Endometrium (tissue), 2 donors: ENCODE data around the gene COL28A1.
"Not testable (repeated sequence)": the region's sequence is repeated elsewhere in the genome, so short reads cannot be mapped to it uniquely, and the experiment has no call there.

Experiments
- FAIRE-seq: peaks from 2 replicates; lab custom pipeline; 2012; peaks lifted over from hg19 to GRCh38; lab: Jason Lieb, UNC
- donor health status: control.
- donor health status: control.

COL28A1 gene

DNA sequence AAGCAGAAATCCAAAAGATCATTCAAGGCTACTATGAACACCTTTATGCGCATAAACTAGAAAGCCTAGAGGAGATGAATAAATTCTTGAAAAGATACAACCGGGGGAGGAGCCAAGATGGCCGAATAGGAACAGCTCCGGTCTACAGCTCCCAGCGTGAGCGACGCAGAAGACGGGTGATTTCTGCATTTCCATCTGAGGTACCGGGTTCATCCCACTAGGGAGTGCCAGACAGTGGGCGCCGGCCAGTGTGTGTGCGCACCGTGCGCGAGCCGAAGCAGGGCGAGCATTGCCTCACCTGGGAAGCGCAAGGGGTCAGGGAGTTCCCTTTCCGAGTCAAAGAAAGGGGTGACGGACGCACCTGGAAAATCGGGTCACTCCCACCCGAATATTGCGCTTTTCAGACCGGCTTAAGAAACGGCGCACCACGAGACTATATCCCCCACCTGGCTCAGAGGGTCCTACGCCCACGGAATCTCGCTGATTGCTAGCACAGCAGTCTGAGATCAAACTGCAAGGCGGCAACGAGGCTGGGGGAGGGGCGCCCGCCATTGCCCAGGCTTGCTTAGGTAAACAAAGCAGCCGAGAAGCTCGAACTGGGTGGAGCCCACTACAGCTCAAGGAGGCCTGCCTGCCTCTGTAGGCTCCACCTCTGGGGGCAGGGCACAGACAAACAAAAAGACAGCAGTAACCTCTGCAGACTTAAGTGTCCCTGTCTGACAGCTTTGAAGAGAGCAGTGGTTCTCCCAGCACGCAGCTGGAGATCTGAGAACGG, 70.5 kb downstream of the COL28A1 start:
- FAIRE-seq: not testable (repeated sequence)

- peak; percentile 96 for FAIRE-seq
Measured at GRCh38 chr7:7454000-7454399, 81.7 kb downstream of the COL28A1 start.

GRCh38 chr7:7452652-7453051, 83.0 kb downstream of the COL28A1 start:
- no peak for FAIRE-seq

- FAIRE-seq: no peak
Measured at GRCh38 chr7:7452119-7452518, 83.6 kb downstream of the COL28A1 start.

DNA sequence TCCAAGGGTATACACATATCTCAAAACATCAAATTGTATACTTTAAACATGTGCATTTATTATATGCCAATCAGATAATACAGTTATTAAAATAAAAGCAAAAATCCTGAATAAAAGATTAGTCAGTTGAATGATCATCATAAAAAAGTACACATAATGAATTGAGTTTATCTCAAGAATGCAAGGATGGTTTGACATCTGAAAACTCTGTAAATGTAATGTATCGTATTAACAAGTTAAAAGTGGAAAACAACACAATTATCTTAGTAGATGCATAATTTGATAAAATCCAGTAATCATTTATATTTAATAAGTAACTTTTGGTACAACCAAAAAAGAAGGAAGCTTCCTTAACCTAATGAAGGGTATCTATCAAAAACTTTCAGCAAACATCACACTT, 86.6 kb downstream of the COL28A1 start:
- FAIRE-seq: peak; percentile 43

DNA sequence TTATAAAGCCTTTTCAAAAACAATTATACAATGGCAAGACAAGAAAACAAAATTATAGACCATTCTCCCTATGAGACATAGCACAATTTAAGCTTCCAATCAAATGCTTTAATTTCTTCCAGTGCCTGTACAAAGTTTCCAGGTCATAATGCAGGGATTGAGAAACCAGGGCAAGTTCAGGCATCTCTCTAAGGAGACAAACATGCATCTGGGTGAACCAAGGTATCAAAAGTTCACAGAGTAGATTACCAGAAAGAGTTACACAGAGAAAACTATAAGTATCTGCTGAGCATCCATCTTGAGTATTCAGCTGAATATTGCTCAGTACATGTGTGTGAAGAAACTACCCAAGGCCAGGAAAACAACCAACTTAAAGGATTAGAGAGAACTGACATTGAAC, 89.1 kb downstream of the COL28A1 start:
- FAIRE-seq: no peak

- FAIRE-seq: no peak
Measured at GRCh38 chr7:7443806-7444350, 91.8 kb downstream of the COL28A1 start.

GRCh38 chr7:7439564-7439963, 96.1 kb downstream of the COL28A1 start:
- no peak for FAIRE-seq

DNA sequence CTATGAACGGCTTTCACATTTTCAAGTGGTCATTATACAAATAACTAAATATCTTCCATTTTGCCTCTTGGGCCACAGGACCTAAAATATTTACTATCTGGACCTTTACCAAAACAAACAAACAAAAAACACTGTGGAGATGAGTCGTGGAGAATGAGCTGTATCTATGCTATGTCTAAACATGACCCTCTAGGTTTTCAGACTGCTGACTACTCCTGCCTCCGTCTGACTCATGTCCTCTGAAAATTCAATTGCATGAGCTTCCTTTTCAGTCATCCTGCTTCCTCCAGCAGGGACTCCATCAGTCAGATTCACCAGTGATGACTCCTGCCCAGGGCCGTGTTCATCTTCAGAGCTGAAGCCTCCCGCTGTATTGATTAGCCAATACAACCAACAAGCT, 96.8 kb downstream of the COL28A1 start:
- FAIRE-seq: peak; percentile 97

DNA sequence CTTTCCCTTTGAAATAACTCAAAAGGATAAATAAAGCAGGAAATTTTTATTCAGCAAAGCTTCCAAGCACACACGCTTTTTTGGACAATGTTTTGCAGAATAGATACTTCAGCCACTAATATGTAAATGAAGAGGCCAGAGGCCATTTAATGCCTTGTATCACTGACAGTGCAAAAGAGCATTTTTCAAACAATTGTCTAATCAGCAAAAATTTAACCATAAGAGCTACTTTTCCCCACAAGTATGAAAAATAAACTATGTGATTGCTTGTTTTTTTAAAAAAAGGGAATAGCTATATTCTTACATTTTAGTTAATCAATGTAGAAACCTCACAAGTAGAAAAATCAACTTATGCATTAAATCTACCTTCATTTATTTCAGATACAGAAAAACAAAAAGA, 99.7 kb downstream of the COL28A1 start:
- no peak for FAIRE-seq

DNA sequence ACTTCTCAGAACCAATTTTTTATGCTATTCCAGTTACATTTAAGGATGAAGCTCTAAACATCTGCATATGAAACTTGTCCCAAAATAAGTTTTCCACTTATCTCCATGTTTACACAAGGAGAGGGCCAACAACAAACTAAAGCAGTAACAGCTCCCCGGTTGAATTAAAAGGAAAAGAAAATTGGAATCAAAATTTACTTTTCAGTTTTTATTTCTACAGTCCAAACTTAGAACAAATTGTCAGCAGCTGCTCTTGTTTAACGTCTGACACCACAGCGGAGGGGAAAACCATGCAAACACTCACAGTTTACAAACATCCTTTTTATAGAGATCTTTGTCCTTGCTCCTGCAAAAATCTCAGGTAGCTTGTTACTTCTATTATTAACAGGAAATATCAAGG, 101.3 kb downstream of the COL28A1 start:
- FAIRE-seq: no peak

GRCh38 chr7:7433811-7434210, 101.9 kb downstream of the COL28A1 start:
- peak; percentile 97 for FAIRE-seq

GRCh38 chr7:7432979-7433378, 102.7 kb downstream of the COL28A1 start:
- peak; percentile 95 for FAIRE-seq

- peak; percentile 98 for FAIRE-seq
Measured at GRCh38 chr7:7428806-7429205, 106.9 kb downstream of the COL28A1 start.

GRCh38 chr7:7427363-7427762, 108.3 kb downstream of the COL28A1 start:
- no peak for FAIRE-seq

- FAIRE-seq: no peak
Measured at GRCh38 chr7:7426676-7427075, 109.0 kb downstream of the COL28A1 start.

DNA sequence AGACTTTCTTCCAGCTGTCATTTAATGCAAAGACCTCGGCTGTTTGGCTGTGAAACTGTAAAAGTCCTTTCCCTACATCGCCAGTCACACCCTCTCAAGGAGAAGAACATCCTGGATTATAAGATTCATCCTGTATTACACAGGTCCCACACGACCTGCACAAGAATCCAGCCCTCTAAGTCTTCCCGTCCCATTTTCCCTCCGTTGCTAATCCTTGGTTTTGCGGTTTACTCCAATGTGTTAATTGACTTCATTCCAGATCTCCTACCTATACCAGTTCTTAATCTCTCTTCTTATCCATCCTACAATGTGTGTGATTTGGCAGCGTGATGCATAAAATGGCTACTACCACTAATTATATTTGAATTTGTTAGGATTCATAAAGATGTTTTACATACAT, 110.4 kb downstream of the COL28A1 start:
- FAIRE-seq: no peak

- FAIRE-seq: no peak
Measured at GRCh38 chr7:7424151-7424873, 111.4 kb downstream of the COL28A1 start.

DNA sequence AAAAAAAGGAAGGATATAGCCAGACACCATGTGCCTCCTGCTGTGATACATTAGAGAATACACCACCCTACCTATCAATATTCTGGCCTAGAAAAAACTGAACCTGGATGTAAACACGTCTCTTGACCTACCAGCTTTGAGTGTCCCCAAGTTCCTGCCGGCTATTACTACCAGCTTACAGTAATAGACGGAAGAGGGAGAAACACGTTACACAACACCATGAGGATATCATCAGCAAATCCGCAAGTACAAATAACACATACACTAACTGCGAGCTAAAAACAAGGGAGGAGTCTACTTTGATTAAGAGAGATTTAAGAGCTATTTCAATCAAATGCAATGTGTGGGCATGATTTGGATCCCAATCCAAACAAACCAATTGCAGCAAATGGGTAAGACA, 113.0 kb downstream of the COL28A1 start:
- FAIRE-seq: no peak

GRCh38 chr7:7421826-7422225, 113.8 kb downstream of the COL28A1 start:
- FAIRE-seq: no peak

DNA sequence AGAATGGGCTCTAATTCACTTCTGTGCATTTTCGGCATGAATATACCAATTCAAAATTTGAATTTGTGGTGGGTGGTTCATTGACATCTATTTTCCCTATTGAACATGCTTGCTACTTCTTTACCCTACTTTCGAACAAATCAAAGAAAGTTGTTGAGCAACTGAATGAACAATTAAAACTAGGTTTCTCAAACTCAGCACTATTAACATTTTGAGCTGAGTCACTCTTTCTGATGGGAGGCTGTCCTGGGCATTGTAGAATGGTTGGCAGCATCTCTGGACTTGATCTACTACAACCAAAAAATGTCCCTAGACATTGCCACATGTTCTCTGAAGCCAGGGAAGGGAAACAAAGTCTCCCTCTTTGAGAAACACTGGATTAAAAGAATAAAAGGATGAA, 116.7 kb downstream of the COL28A1 start:
- no peak for FAIRE-seq

- FAIRE-seq: no peak
Measured at GRCh38 chr7:7417851-7418250, 117.8 kb downstream of the COL28A1 start.

DNA sequence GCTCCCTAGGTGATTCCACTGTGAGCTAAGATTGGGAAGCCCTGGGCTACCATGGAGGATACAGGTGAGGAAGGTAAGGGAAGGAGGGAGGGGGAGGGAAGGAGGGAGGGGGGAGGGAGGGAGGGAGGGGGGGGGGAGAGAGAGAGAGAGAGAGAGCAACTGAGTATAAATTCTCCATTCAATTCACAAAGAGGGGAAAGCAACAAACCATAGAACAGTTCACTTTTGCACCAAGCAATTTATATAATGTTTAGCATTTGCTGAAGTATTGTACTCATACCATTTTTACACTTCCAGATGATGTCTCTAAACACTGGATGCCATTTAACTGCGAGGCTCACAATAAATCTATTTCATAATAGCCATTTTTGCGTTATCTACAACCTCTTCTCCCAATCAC, 118.3 kb downstream of the COL28A1 start:
- FAIRE-seq: no peak
